C4-2B (cell line): ENCODE data around the gene COL28A1.

Experiments
- ZFX ChIP-seq: fragments of 450-650 bp; IDR thresholded peaks from 2 replicates; pipeline ENCODE4 v1.6.1; 2017
- TF ChIP-seq, protein P1 (sequence below): fragments of 450-650 bp; conservative IDR thresholded peaks from 2 replicates; pipeline ENCODE4 v1.5.1; 2017; ENCODE audit warnings: mild to moderate bottlenecking

DNA sequence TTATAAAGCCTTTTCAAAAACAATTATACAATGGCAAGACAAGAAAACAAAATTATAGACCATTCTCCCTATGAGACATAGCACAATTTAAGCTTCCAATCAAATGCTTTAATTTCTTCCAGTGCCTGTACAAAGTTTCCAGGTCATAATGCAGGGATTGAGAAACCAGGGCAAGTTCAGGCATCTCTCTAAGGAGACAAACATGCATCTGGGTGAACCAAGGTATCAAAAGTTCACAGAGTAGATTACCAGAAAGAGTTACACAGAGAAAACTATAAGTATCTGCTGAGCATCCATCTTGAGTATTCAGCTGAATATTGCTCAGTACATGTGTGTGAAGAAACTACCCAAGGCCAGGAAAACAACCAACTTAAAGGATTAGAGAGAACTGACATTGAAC, 89.1 kb downstream of the COL28A1 start:
- TF ChIP-seq, protein P1, sequence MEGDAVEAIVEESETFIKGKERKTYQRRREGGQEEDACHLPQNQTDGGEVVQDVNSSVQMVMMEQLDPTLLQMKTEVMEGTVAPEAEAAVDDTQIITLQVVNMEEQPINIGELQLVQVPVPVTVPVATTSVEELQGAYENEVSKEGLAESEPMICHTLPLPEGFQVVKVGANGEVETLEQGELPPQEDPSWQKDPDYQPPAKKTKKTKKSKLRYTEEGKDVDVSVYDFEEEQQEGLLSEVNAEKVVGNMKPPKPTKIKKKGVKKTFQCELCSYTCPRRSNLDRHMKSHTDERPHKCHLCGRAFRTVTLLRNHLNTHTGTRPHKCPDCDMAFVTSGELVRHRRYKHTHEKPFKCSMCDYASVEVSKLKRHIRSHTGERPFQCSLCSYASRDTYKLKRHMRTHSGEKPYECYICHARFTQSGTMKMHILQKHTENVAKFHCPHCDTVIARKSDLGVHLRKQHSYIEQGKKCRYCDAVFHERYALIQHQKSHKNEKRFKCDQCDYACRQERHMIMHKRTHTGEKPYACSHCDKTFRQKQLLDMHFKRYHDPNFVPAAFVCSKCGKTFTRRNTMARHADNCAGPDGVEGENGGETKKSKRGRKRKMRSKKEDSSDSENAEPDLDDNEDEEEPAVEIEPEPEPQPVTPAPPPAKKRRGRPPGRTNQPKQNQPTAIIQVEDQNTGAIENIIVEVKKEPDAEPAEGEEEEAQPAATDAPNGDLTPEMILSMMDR = no peak
- TF ChIP-seq ZFX = no peak
